Measurements from ENCODE around the gene PROX1. TPM values are rescaled to one million over a fixed set of nuclear protein-coding genes. Genes with fewer than 3 reads are reported as not detected.

Gene PROX1
- total and polyA plus RNA-seq, 2 of the 4 experiments (the other 2 are of a cell fraction), result under 0.01 to 0.02 TPM

DNA sequence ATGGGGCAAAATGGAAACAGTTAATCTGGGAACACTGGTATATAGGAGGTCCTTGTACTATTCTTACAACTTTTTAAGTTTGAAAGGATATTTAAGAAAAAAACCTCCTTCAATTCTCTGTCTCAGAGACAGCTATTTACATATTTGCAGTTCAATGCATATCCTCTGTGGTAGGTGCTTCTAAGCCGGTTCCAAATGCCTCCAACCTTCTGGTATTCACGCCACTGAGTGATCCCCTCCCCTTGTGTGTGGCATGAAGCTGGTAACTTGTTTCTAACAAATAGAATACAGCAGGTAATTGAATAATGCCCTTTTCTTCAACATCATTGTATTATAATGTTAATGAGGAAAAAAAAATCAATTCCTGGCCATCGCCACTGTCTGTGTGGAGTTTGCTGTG is 91.2 kb downstream of the PROX1 start:
- Histone ChIP-seq H2AK9ac (replicated peaks; ENCODE audit: low read depth, low read length, poor library complexity) (no peak overlapping the region), H2AFZ (replicated peaks; ENCODE audit: low read length, poor library complexity) (no peak overlapping the region), H3K9ac (ENCODE audit: low read depth, low read length) (no peak overlapping the region), H2BK120ac (ENCODE audit: low read depth, low read length) (no peak overlapping the region), H4K5ac (ENCODE audit: low read depth, low read length) (no peak overlapping the region), H4K20me1 (ENCODE audit: insufficient read depth, low read length) (no peaks in the 10 kb centered on the region), H3K4ac (ENCODE audit: low read depth, low read length) (no peak overlapping the region), H3K4me2 (ENCODE audit: low read depth, low read length) (no peak overlapping the region), H3K4me1 (ENCODE audit: control insufficient read depth, insufficient read depth, low read length) (no peaks in the 10 kb centered on the region), H3K27ac (ENCODE audit: insufficient read depth, low read length) (no peak overlapping the region), H3K9me1 (ENCODE audit: insufficient read depth, low read length) (no peaks in the 10 kb centered on the region), H3K56ac (ENCODE audit: extremely low read depth, insufficient read depth, low read length) (no peak overlapping the region), H3K27me3 (ENCODE audit: control insufficient read depth, insufficient read depth, low read length) (peaks cover 4% of the 10 kb centered on the region), H2BK5ac (ENCODE audit: low read depth, low read length, poor library complexity, severe bottlenecking) (no peak overlapping the region), H2BK20ac (ENCODE audit: low read depth, low read length) (no peak overlapping the region), H3K9me3 (ENCODE audit: control insufficient read depth, insufficient read depth, low read length) (no peaks in the 10 kb centered on the region), H3K79me1 (ENCODE audit: low read depth in 1 of 2, low read length in 2 of 2) (no peaks in the 10 kb centered on the region), H4K8ac (ENCODE audit: low read depth in 2 of 2, low read length in 2 of 2) (no peak overlapping the region), H3K23ac (ENCODE audit: low read depth, low read length) (no peak overlapping the region), H3K18ac (ENCODE audit: low read depth, low read length) (no peak overlapping the region), H4K91ac (ENCODE audit: insufficient read depth, low read depth, low read length) (no peak overlapping the region), H3K4me3 (ENCODE audit: insufficient read depth, low read depth, low read length) (no peak overlapping the region), H2BK15ac (ENCODE audit: low read depth, low read length) (no peak overlapping the region), H3K36me3 (ENCODE audit: control insufficient read depth, insufficient read depth, low read length) (no peaks in the 10 kb centered on the region), H2AK5ac (ENCODE audit: low read depth, low read length) (no peak overlapping the region), H3K14ac (replicated peaks; ENCODE audit: low read depth, low read length) (no peak overlapping the region)
- intact Hi-C loops (cut with micrococcal nuclease) (no loop called here), in situ Hi-C loops (cut with MboI; ENCODE audit: low sequenced_read_pairs) (no loop called here), dilution Hi-C loops (cut with HindIII; ENCODE audit: low sequenced_read_pairs, unreplicated experiment) (no loop called here)
- ATAC-seq (ENCODE audit: low read depth) (no peak), DNase-seq (no peak)
- no CpG with 5 or more reads among the region's 3 CpGs for WGBS, 2 experiments (ENCODE audit: extremely low coverage in 2 of 2, insufficient read length in 1 of 2)
- TF ChIP-seq CHD1 (IDR thresholded peaks at IDR 0.05; ENCODE audit: low read depth, low read length), result no peak
- CTCF ChIA-PET, result no interaction called here
- POLR2A ChIA-PET (ENCODE audit: unreplicated experiment), result no interaction called here
- BruUV-seq (replicated peaks), result no TSS peak

Measured in IMR-90 (cell line).